Transverse colon (tissue), 4 donors: Measurements from ENCODE around the gene KCNT1.
"Not testable (repeated sequence)": the region's sequence is repeated elsewhere in the genome, so short reads cannot be mapped to it uniquely, and the experiment has no call there.

Experiments
- CTCF ChIP-seq, 5 experiments: fragments of 200-600 bp in 3 of 5; fragments of 450-650 bp in 2 of 5; sonication (generic) in 3 of 5; IDR thresholded peaks; 1 replicate in 2 of 5; 2 replicates in 3 of 5; pipeline ENCODE4 v1.5.1; 2016 to 2017; ENCODE audit warnings: antibody characterized with exemption in 5 of 5, inconsistent platforms in 3 of 5, mild to moderate bottlenecking in 2 of 5, moderate library complexity in 1 of 5
- POLR2A ChIP-seq: fragments of 450-650 bp; IDR thresholded peaks from one replicate; pipeline ENCODE4 v1.6.1; 2016; ENCODE audit warnings: antibody characterized with exemption, mild to moderate bottlenecking, moderate library complexity
- POLR2AphosphoS5 ChIP-seq, 3 donors: sonication (generic); formaldehyde crosslinking; IDR thresholded peaks; one replicate each; pipeline ENCODE4 v1.6.1; 2016; ENCODE audit warnings: antibody characterized with exemption in 3 of 3

- not testable (repeated sequence) for TF ChIP-seq CTCF (IDR thresholded peaks at IDR 0.05); POLR2A; POLR2AphosphoS5 (IDR thresholded peaks at IDR 0.05)
Measured at GRCh38 chr9:135669018-135669417, 33.0 kb upstream of the KCNT1 start.
